ENCODE results near the gene SRCIN1.
A peak's percentile ranks its signal among the peaks of the same experiment; 100 is the strongest.

Gene SRCIN1

DNA sequence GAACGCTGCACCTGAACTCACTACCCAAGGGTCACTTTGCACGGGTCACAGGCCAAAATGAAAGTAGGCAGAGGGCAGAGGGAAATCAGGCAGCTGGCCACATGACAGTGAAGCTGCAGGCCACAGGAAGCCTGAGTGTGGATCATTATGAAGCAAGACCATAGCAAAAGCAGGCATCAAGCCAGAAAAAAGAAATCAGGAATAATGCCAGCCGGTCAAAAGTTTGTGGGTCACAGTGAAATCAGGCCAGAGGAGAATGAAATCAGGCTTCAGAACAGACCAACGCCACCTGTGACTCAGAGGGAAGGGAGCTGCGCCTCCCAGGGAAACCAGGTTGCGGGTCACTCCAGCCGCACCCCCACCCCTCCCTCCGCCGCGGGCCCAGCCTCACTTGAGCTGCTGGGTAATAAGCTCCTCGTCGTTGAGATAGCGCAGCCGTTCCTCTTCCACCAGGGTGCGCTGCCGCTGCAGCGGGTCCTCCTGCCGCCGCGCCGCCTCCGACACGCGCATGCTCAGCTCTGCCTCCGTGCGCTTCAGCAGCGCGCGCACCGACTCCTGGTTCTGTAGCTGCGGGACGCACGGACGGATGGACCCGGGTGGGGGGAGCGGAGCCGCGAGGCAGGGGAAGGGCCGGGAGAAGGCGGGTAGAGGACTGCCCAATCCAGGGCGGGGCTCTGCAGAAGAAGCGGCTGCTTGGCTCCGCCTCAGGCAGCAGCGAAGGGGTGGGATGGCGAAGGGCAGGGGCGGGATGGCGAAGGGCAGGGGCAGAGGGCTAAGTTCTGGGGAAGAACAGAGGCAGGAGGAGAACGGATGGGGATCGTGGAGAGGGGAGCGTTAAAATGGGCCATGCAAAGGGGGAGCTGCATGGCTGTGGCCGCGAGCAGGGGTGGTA is 47.7 kb downstream of the SRCIN1 start:
- in situ Hi-C loops (cut with HindIII; ENCODE audit: low pct_ligation_motif_present, low pct_unique_long_range_greater_than_20kb, low sequenced_read_pairs): no loop called here

DNA sequence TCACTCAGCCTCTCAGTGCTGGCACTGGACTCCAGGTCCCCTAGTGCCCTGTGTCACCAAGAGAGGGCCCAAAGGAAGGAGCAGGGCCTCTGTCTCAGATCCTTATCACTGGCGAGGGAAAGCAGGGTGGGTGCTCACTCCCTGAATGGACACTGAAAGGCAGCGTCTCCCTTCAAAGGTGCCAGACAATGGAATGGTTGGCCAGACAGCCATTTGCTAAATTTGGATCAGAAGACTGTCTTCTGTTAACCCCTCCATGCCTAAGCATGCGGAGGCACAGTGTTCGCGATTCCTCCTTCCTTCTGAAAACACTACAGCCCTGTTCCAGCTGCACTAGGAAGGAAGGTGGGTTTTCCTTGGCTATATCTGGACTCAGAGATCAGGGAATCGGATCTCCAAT is 48.4 kb downstream of the SRCIN1 start:
- DNase-seq: no peak
- in situ Hi-C loops (cut with HindIII; ENCODE audit: low pct_ligation_motif_present, low pct_unique_long_range_greater_than_20kb, low sequenced_read_pairs): no loop called here

More for the DNA sequence above, 47.7 kb downstream of the SRCIN1 start:
- DNase-seq: peak; percentile 98

DNA sequence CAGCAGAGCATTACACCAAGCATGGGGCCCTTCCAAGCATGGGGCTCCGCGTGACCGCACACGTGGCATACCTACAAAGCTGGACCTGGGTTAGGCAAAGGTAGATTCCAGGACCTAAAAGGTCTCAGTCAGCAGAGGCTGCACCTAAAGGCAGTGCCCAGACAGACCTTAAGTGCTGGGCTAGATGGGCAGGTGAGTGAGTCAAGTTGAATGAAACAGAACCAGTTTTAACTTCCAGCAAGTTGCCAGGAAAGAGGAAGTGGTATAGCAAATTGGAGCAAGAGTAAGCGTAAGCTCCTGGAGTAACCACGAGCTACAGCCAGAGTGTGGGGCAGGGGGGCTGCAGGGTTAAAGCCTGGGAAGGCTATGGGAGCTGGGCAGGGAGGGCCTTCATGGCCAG is 49.5 kb downstream of the SRCIN1 start:
- in situ Hi-C loops (cut with HindIII; ENCODE audit: low pct_ligation_motif_present, low pct_unique_long_range_greater_than_20kb, low sequenced_read_pairs): no loop called here
- DNase-seq: no peak

DNA sequence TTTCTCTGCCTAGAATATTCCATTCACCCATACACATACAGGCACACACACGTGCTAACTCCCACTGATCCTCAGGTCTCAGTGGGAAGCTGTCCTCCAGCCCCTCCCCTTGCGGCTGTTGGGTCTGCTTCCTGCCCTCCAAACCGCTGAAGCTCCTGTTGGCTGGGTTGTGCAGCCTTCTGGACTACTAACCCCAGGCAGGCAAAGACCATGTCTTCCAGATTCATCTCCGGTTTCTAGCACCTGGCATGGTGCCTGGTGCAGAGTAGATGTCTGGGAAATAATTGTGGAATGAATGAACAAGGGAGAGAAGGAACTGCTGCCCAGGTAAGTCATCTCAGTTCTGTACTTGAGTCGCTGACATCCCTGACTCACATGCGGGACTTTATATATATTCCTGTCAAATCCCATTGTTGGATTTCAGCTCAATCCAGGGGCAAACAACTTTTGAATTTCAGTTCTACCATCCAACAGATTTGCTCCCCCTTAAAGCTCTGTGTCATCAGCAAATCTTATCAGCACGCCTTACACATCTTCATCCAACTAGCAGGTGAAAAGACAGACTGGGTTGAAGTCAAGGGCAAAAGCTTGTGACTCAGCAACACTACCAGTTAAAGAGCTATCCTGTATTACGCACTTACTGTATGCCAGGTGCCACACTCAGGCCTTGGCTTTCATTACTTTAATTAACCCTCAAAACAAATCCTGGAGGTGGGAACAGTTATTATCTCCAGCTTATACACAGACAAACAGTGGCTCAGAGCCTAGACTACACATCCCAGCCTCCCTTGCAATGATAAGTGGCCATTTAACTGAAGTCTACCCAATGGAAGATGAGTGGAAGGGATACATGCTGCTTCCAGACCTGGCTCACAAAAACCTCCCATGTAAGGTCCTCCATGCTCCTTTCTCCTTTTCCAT is 51.1 kb downstream of the SRCIN1 start:
- in situ Hi-C loops (cut with HindIII; ENCODE audit: low pct_ligation_motif_present, low pct_unique_long_range_greater_than_20kb, low sequenced_read_pairs): no loop called here
- no peak for DNase-seq

- no peak for DNase-seq
- in situ Hi-C loops (cut with HindIII; ENCODE audit: low pct_ligation_motif_present, low pct_unique_long_range_greater_than_20kb, low sequenced_read_pairs): no loop called here
Observed at GRCh38 chr17:38552343-38552742, 53.4 kb downstream of the SRCIN1 start.

- no peak for DNase-seq
- in situ Hi-C loops (cut with HindIII; ENCODE audit: low pct_ligation_motif_present, low pct_unique_long_range_greater_than_20kb, low sequenced_read_pairs): no loop called here
Observed at GRCh38 chr17:38551121-38551520, 54.6 kb downstream of the SRCIN1 start.

- no peak for DNase-seq
- in situ Hi-C loops (cut with HindIII; ENCODE audit: low pct_ligation_motif_present, low pct_unique_long_range_greater_than_20kb, low sequenced_read_pairs): no loop called here
Observed at GRCh38 chr17:38550661-38551060, 55.1 kb downstream of the SRCIN1 start.

DNA sequence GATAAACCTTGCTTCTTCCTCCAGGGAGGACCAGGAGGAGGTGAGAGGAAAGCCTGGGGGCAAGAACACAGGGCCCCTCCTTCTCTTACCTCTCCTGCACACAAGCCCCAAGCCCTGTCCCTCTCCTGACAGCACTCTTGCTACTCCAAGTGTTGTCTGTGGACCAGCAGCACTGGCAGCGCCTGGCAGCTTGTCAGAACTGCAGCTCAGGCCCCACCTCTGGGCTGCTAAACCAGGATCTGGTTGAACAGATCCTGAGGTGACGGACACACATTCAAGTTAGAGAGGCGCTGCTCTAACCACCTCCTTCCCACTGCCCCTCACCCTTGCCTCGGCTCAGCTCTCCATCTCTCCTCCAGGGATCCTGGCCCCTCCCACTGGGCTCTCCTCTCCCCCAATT is 56.5 kb downstream of the SRCIN1 start:
- in situ Hi-C loops (cut with HindIII; ENCODE audit: low pct_ligation_motif_present, low pct_unique_long_range_greater_than_20kb, low sequenced_read_pairs): no loop called here
- no peak for DNase-seq

DNA sequence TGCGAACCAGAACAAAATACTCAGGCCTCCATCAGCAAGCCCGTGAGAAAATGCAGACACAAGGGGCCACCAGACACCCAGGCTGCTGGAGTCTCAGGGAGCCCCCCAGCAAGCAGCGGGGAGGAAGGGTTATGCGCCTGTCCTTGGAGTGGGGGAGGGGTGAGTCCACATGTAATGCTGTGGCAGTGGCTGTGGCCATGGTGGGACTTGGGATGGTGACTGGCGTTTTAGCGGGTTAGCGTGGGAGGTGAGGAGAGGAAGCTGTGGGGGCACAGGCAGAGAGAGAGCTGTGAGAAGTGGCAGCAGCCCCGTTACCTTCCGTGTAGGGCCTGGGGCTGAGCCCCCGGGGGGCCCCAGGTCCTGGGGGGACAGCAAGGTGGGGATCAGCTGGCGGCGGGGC is 58.3 kb downstream of the SRCIN1 start:
- in situ Hi-C loops (cut with HindIII; ENCODE audit: low pct_ligation_motif_present, low pct_unique_long_range_greater_than_20kb, low sequenced_read_pairs): no loop called here
- no peak for DNase-seq

- DNase-seq: no peak
- in situ Hi-C loops (cut with HindIII; ENCODE audit: low pct_ligation_motif_present, low pct_unique_long_range_greater_than_20kb, low sequenced_read_pairs): no loop called here
Observed at GRCh38 chr17:38546396-38546795, 59.4 kb downstream of the SRCIN1 start.

DNA sequence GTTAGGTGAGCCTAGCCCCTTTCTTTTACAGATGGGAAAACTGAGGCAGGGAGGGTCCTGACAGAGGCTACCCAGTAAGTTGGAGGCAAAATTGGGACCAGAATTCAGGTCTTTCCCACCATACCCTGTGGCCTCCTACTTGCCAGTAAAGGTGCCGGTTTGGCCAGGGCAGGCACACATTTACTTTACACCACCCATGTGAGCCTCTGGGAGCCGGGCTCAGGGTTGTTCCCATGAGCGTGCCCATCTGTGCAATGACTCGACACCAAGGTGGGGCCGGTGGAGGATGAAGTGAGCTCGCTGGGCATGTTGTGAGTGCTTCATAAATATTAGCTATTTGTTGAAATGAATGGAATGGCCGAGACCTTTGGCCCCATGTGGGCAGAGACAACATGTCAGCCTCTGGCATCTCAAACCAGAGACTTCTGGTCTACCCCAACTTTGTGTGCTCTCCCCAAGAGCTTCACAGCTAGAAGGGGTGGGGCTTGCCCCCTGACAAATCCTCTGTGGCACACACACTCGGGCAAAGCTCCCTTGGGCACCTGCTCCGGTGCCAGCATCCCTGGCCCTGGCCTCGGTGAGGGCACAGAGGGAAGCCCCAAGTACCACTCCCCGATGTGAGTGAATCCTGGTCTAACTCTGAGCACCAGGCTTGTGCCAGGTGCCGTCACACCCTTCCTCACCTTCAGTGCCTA is 60.1 kb downstream of the SRCIN1 start:
- DNase-seq: no peak
- in situ Hi-C loops (cut with HindIII; ENCODE audit: low pct_ligation_motif_present, low pct_unique_long_range_greater_than_20kb, low sequenced_read_pairs): no loop called here

GRCh38 chr17:38544839-38545209 is 60.9 kb downstream of the SRCIN1 start:
- in situ Hi-C loops (cut with HindIII; ENCODE audit: low pct_ligation_motif_present, low pct_unique_long_range_greater_than_20kb, low sequenced_read_pairs): no loop called here

DNA sequence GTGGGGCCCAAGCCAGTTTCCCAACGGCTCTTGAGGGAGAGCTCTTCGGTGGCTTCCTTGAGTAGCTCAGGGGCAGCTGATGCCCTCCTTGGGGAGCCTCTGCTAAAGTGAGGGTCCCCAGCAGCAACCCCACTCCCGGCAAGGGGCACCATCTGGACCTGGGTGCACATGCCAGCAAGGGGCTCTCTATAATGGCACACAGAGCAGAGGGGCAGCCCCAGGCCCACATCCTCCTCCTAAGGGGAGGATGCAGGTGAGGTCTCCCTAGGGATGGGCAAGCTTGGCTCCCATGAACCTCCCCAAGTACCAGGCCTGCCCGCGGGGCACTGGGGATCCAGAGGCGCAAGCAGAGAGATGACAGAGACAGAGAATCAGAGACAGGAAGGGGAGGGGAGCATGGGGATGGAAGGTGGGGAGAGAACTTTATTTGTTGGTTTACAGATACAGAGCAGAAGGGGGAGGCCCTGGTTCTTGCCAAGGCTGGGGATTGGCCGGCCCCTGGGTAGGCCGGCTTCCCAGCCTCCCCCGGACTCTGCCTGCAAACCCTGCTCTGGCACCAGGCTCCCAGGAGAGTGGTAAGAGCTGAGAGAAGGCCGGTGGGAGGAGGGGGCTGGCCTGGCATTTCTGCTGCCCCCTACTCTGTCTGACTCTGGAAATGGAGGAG is 61.4 kb downstream of the SRCIN1 start:
- no peak for DNase-seq
- in situ Hi-C loops (cut with HindIII; ENCODE audit: low pct_ligation_motif_present, low pct_unique_long_range_greater_than_20kb, low sequenced_read_pairs): no loop called here

More at GRCh38 chr17:38544839-38545209, 60.9 kb downstream of the SRCIN1 start:
- no peak for DNase-seq

DNA sequence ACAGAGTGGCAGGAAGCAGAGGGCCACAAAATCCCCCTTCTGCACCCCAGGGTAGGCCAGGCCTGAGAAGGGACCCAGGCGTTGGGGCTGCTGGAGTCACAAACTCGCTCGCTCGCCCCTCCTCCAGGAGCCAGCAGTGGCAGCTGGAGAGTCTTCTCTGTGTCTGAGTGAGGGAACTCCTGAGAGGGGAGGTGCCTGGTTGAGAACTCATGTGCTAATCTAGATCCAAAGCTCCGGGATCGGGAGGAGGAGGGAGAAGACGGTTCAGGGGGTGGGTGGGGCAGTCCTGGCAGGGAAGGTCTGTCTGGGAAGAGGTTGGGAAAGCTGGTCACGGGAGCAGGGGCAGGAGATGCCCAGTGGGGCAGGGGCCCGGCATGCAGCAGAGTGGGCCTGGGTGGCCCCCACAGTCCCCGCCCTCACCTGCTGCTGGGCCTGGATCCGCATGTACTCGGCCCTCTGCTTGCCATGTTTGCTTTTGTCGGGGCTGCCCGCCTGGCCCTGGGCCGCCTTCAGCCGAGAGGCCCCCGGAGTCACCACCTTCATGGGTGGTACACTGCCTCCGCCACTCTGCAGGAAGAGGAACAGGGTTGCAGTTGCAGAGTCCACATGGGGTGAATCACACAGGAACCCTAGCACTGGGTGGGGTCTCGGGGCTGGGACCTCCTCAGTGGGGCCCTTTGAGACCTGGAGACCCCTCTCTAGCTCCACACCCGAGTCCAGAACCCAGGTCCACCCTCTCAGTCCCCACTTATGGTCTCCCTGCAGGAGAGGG is 62.2 kb downstream of the SRCIN1 start:
- in situ Hi-C loops (cut with HindIII; ENCODE audit: low pct_ligation_motif_present, low pct_unique_long_range_greater_than_20kb, low sequenced_read_pairs): no loop called here
- no peak for DNase-seq

DNA sequence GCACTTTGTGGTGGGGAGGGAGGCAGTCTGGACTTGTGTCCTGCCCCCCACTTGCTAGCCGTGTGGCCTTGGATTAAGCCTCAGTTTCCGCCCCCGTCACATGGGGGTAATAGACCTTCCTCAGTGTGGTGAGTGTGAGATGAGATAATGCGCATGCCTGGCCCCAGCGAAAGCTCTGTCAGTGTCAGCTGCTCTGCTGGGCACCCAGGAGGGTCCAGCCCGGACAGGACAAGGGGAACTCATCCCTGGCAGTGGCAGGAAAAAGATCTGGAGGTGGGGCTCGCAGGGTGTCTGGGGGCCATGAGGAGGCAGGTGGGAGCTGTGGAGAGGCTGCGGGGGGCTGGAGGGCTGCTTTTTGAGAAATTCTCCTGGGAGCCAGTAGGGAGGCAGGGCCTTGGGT is 63.5 kb downstream of the SRCIN1 start:
- DNase-seq: no peak
- in situ Hi-C loops (cut with HindIII; ENCODE audit: low pct_ligation_motif_present, low pct_unique_long_range_greater_than_20kb, low sequenced_read_pairs): no loop called here

GRCh38 chr17:38541281-38541680 is 64.5 kb downstream of the SRCIN1 start:
- in situ Hi-C loops (cut with HindIII; ENCODE audit: low pct_ligation_motif_present, low pct_unique_long_range_greater_than_20kb, low sequenced_read_pairs): no loop called here
- DNase-seq: no peak

- no peak for DNase-seq
- in situ Hi-C loops (cut with HindIII; ENCODE audit: low pct_ligation_motif_present, low pct_unique_long_range_greater_than_20kb, low sequenced_read_pairs): no loop called here
Observed at GRCh38 chr17:38540514-38541045, 65.2 kb downstream of the SRCIN1 start.

DNA sequence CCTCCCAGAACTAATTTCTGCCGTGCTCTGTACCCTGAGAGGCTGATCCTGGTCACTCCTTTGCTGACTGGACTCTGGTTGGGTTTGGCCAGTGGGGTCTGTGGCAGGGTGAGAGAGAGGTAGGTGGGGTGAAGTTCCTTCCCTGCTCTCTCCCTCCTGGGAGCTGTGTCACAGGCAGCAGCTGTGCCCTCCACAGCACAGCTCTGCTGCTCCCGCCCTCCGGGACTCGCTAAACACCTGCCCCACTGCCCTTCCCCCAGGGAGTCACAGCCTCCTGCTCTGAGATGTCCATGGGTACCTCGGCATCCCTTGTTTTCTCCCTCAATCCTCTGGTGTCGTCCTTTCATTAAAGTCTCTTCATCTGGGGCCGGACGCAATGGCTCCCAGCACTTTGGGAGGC is 66.4 kb downstream of the SRCIN1 start:
- DNase-seq: no peak
- in situ Hi-C loops (cut with HindIII; ENCODE audit: low pct_ligation_motif_present, low pct_unique_long_range_greater_than_20kb, low sequenced_read_pairs): no loop called here

Data from ACHN (cell line).